Tongue (tissue), 2 donors: ENCODE measurements around the gene TMC1. TPM values are rescaled to one million over a fixed set of nuclear protein-coding genes. Genes with fewer than 3 reads are reported as not detected.

Source experiments
- DNase-seq: peaks from one replicate; pipeline ENCODE4 v3.0.0-alpha.2; 2015
- total RNA-seq: library from RNA; depleted of rRNA; stranded (reverse); fragments of >200 nt; gene quantifications from one replicate; pipeline ENCODE4 v1.2.3, GENCODE V29; 2014

The TMC1 gene
- total RNA-seq, 1 donor from 2014 or later = 0.62 TPM

- no peak for DNase-seq
Measured at GRCh38 chr9:72615931-72616330, 94.5 kb downstream of the TMC1 start.

- no peak for DNase-seq
Measured at GRCh38 chr9:72618811-72619210, 97.4 kb downstream of the TMC1 start.

GRCh38 chr9:72622186-72622585 is 100.8 kb downstream of the TMC1 start:
- no peak for DNase-seq

GRCh38 chr9:72623156-72623555 is 101.7 kb downstream of the TMC1 start:
- DNase-seq = no peak

- DNase-seq = no peak
Measured at GRCh38 chr9:72627147-72627546, 105.7 kb downstream of the TMC1 start.

GRCh38 chr9:72627956-72628540 is 106.6 kb downstream of the TMC1 start:
- DNase-seq = no peak

GRCh38 chr9:72633966-72634365 is 112.6 kb downstream of the TMC1 start:
- no peak for DNase-seq

GRCh38 chr9:72635197-72635596 is 113.8 kb downstream of the TMC1 start:
- no peak for DNase-seq

- no peak for DNase-seq
Measured at GRCh38 chr9:72636621-72637020, 115.2 kb downstream of the TMC1 start.

- no peak for DNase-seq
Measured at GRCh38 chr9:72643651-72644050, 122.2 kb downstream of the TMC1 start.

- no peak for DNase-seq
Measured at GRCh38 chr9:72646061-72646460, 124.7 kb downstream of the TMC1 start.

GRCh38 chr9:72648324-72649126 is 127.1 kb downstream of the TMC1 start:
- DNase-seq = no peak

GRCh38 chr9:72649127-72649442 is 127.7 kb downstream of the TMC1 start:
- DNase-seq = peak; percentile 3

- no peak for DNase-seq
Measured at GRCh38 chr9:72650206-72650605, 128.8 kb downstream of the TMC1 start.

GRCh38 chr9:72656021-72656420 is 134.6 kb downstream of the TMC1 start:
- no peak for DNase-seq

- DNase-seq = no peak
Measured at GRCh38 chr9:72657023-72657422, 135.6 kb downstream of the TMC1 start.

- no peak for DNase-seq
Measured at GRCh38 chr9:72658703-72659102, 137.3 kb downstream of the TMC1 start.

GRCh38 chr9:72661401-72662135 is 140.2 kb downstream of the TMC1 start:
- DNase-seq = no peak

- DNase-seq = peak; percentile 19
Measured at GRCh38 chr9:72665421-72665820, 144.0 kb downstream of the TMC1 start.

- no peak for DNase-seq
Measured at GRCh38 chr9:72667181-72667580, 145.8 kb downstream of the TMC1 start.

- DNase-seq = no peak
Measured at GRCh38 chr9:72674961-72675360, 153.6 kb downstream of the TMC1 start.

GRCh38 chr9:72675586-72675985 is 154.2 kb downstream of the TMC1 start:
- peak; percentile 24 for DNase-seq

GRCh38 chr9:72680593-72681282 is 159.3 kb downstream of the TMC1 start:
- DNase-seq = peak; percentile 8
